Measurements from ENCODE around the gene CABLES2. TPM values are rescaled to one million over a fixed set of nuclear protein-coding genes. Genes with fewer than 3 reads are reported as not detected.

Gene CABLES2
- total and polyA plus RNA-seq, 9 of the 15 experiments (the other 6 are each of a cell fraction or from before 2014, with no cell fraction given) = 0.46 to 4.2 (median 1.6) TPM

DNA sequence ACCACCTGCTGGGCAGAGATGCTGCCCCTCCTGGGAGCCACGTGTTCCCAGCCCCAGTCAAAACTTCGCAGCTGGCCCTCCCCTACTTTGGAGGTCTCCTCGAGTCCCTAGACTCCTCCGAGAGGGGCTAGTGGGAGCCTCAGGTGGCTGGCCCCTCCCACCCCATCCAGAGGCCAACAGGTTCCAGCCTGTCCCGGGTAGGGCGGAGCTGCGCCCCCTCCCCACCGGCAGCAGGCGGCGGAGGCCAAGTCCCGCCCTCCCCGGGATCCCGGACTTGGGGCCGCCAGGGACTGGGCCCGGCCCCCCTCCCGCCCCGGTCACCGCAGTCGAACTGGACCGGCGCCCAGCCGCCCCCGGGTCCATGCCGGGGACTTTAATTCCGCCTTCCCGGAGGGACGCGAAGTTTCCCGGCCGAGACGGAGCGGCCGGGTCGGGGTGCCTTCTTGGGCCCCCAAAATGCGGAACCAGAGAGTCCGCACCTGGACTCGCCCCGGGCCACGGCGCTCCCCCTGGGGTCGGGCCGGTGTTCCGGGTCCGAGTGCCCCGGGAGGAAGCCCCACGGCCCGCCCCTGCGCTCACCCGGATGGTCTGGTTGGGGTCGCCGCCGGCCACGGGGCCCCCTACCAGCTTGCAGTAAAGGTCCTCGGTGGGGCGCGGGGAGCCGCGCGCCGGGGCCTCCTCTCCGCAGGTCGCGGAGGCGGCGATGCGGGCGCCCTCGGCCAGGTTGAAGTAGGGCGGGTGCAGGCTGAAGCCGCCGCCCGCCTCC is 40.5 kb downstream of the CABLES2 start (continued):
- TF ChIP-seq REST (IDR thresholded peaks at IDR 0.05; ENCODE audit: borderline replicate concordance) (peak; percentile 89), REST (CRISPR knock-in tag; IDR thresholded peaks at IDR 0.05; ENCODE audit: low read depth) (no peak), TAF1 (IDR thresholded peaks at IDR 0.05; ENCODE audit: control insufficient read depth, extremely low read depth, insufficient read depth, low read length, severe bottlenecking) (peak; percentile 20), MXI1 (IDR thresholded peaks at IDR 0.05; ENCODE audit: low read depth, low read length) (no peak), ZNF609 (CRISPR knock-in tag; IDR thresholded peaks at IDR 0.05; ENCODE audit: borderline replicate concordance) (no peak), ZNF561 (CRISPR knock-in tag; conservative IDR thresholded peaks at IDR 0.05) (no peak), HMG20A (CRISPR knock-in tag; conservative IDR thresholded peaks at IDR 0.05) (no peak), XRCC5 (IDR thresholded peaks at IDR 0.05; ENCODE audit: low read depth, low read length) (no peak), RBBP5 (IDR thresholded peaks at IDR 0.05; ENCODE audit: borderline replicate concordance, insufficient read depth, low read length, poor library complexity, severe bottlenecking) (peak; percentile 51), ZFP91 (CRISPR knock-in tag; IDR thresholded peaks at IDR 0.05) (no peak)

All from K562 (cell line).